ENCODE measurements around the gene INPP5F.

- TF ChIP-seq CTCF (IDR thresholded peaks at IDR 0.05) (no peak), POLR2AphosphoS5 (IDR thresholded peaks at IDR 0.05) (no peak), POLR2A (IDR thresholded peaks at IDR 0.05) (no peak)
Measured at GRCh38 chr10:119754085-119754484, 28.2 kb downstream of the INPP5F start.

All from upper lobe of left lung (tissue), 4 donors.